Measurements from ENCODE around the gene IMMP2L. TPM values are rescaled to one million over a fixed set of nuclear protein-coding genes. Genes with fewer than 3 reads are reported as not detected.

Gene IMMP2L
- polyA plus RNA-seq, 1 donor = 21.0 TPM

DNA sequence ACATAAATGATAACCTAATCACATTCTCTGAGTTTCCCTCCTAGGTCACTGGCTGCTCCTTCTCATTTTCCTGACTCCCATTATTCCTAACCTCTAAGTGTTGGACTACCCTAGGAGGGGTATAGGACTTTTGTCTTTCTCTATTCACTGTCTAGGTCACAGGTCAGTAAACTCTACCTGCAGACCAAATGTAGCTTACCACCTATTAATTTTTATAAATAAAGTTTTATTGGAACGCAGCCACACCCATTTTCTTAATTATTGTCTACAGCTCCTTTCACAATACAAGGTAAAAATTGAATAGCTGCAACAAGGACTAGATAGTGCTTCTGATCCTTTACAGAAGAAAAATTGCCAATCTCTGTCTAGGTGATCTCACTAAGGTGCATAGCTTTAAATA, 156.7 kb downstream of the IMMP2L start:
- no peaks in the 10 kb centered on the region for H3K27me3 ChIP-seq (ENCODE audit: control insufficient read depth, insufficient read depth, low read length)
- H3K4me1 ChIP-seq (ENCODE audit: control insufficient read depth, insufficient read depth, low read length) = no peaks in the 10 kb centered on the region
- no peak overlapping the region for H3K4me3 ChIP-seq (ENCODE audit: low read length)
- H3K27ac ChIP-seq (ENCODE audit: low read length) = no peak overlapping the region
- H3K36me3 ChIP-seq (ENCODE audit: control insufficient read depth, insufficient read depth, low read length) = no peaks in the 10 kb centered on the region
- 100% methylated on average over 1 of the region's 1 CpG for WGBS (ENCODE audit: insufficient coverage, low lambda C conversion rate)
- H3K9me3 ChIP-seq (ENCODE audit: control insufficient read depth, low read depth, low read length) = no peaks in the 10 kb centered on the region
- DNase-seq = no peak

DNA sequence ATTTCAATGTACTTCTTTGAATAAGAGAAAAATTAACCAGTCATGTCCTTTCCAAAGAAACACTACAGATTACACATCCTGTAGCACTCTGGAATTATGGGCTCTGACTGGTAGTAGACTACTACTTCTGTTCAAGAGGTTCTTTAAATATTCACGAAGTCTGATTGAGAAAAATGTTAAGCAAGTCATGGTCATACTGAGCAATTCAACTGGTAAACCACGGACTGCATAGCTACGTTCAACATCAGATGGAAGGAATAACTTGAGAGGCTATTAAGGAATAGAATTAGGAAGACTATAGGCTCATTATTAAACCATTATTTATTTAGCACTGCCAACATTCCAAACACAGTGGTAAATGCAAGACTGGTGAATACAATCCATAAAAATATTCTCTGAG, 160.8 kb downstream of the IMMP2L start:
- 82% methylated on average over 3 of the region's 3 CpGs for WGBS (ENCODE audit: insufficient coverage, low lambda C conversion rate)
- no peak overlapping the region for H3K27ac ChIP-seq (ENCODE audit: low read length)
- no peaks in the 10 kb centered on the region for H3K9me3 ChIP-seq (ENCODE audit: control insufficient read depth, low read depth, low read length)
- H3K36me3 ChIP-seq (ENCODE audit: control insufficient read depth, insufficient read depth, low read length) = no peaks in the 10 kb centered on the region
- H3K4me1 ChIP-seq (ENCODE audit: control insufficient read depth, insufficient read depth, low read length) = no peaks in the 10 kb centered on the region
- no peak overlapping the region for H3K4me3 ChIP-seq (ENCODE audit: low read length)
- no peak for DNase-seq
- no peaks in the 10 kb centered on the region for H3K27me3 ChIP-seq (ENCODE audit: control insufficient read depth, insufficient read depth, low read length)

DNA sequence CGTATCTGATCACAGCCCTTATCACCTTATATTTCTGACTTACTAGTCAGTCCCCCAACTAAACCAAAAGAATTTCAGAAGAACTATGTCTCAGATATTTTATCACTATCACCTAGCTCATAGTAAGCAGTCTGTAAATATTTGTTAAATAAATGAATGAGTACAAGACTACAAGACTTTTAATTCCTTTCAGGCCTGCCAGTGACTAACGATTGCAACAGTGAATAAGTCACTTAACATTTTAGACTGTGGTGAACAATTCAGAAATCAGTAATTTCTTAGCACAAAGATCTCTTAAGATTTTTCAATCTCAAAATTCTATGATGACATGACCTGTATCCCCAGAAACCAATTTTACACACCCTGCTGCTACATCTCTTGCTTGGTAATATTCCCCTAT, 162.2 kb downstream of the IMMP2L start:
- Histone ChIP-seq H3K4me1 (ENCODE audit: control insufficient read depth, insufficient read depth, low read length) (no peaks in the 10 kb centered on the region), H3K27me3 (ENCODE audit: control insufficient read depth, insufficient read depth, low read length) (no peaks in the 10 kb centered on the region)

DNA sequence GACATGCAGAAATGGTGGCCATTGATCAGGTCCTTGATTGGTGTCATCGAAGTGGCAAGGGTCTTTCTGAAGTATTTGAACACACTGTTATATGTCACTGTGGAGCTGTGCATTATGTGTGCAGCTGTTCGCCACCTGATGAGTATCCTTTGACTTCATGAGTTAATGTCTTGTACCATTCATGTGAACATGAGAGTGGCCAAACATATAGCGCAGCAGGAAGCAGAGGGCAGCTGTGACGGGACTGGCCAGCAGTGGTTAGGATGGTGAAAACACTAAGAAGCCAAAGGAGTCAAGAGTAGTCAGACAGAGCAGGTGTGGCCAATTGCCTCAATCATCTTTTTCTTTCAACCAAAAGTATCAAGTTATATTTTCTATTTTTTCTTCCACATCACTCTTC, 167.4 kb downstream of the IMMP2L start:
- Histone ChIP-seq H3K9me3 (ENCODE audit: control insufficient read depth, low read depth, low read length) (no peaks in the 10 kb centered on the region), H3K27me3 (ENCODE audit: control insufficient read depth, insufficient read depth, low read length) (no peaks in the 10 kb centered on the region), H3K36me3 (ENCODE audit: control insufficient read depth, insufficient read depth, low read length) (no peaks in the 10 kb centered on the region), H3K27ac (ENCODE audit: low read length) (no peak overlapping the region), H3K4me3 (ENCODE audit: low read length) (no peak overlapping the region), H3K4me1 (ENCODE audit: control insufficient read depth, insufficient read depth, low read length) (no peaks in the 10 kb centered on the region)
- WGBS (ENCODE audit: insufficient coverage, low lambda C conversion rate) = no CpG with 5 or more reads among the region's 4 CpGs
- no peak for DNase-seq

More for the DNA sequence above, 162.2 kb downstream of the IMMP2L start:
- DNase-seq = no peak
- Histone ChIP-seq H3K9me3 (ENCODE audit: control insufficient read depth, low read depth, low read length) (no peaks in the 10 kb centered on the region), H3K27ac (ENCODE audit: low read length) (no peak overlapping the region), H3K4me3 (ENCODE audit: low read length) (no peak overlapping the region), H3K36me3 (ENCODE audit: control insufficient read depth, insufficient read depth, low read length) (no peaks in the 10 kb centered on the region)
- no CpG with 5 or more reads among the region's 2 CpGs for WGBS (ENCODE audit: insufficient coverage, low lambda C conversion rate)

DNA sequence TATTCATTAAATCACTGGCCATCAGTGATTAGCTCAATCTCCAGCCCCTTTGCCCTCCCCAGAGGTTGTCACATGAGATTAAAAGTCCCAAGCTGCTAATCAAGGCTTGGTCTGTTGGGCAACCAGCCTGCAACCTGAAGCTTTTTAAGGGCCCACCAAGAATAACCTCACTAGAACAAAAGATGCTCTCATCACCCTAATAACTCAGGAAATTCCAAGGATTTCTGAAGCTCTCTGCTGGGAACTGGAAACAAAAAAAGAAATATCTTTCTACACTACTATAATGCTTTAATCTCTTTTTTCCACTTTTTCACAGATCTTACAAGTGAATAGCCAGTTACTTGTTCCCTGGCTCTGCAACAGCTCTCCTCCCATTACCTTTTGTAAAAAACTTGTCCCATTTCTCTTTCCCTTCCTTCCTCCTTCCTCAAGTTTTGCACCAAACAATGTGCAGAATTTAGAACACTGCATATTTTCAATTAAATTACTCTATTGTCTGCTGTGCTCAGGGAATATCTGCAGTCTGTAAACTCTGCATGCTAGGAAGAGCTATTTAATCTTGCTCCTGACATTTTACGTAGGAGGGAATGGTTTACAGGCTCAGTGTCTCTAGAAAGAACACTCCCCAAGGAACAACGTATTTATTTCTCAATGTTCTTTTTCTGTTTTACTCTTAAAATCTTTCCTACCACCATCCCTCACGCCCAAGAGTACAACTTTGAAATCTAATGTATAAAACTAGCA, 169.1 kb downstream of the IMMP2L start:
- no peak overlapping the region for H3K27ac ChIP-seq (ENCODE audit: low read length)
- no peak overlapping the region for H3K4me3 ChIP-seq (ENCODE audit: low read length)
- no peaks in the 10 kb centered on the region for H3K36me3 ChIP-seq (ENCODE audit: control insufficient read depth, insufficient read depth, low read length)
- peak in 1 of 2 donors; percentile 5 for DNase-seq
- no peaks in the 10 kb centered on the region for H3K4me1 ChIP-seq (ENCODE audit: control insufficient read depth, insufficient read depth, low read length)
- H3K27me3 ChIP-seq (ENCODE audit: control insufficient read depth, insufficient read depth, low read length) = no peaks in the 10 kb centered on the region
- no CpG with 5 or more reads among the region's 3 CpGs for WGBS (ENCODE audit: insufficient coverage, low lambda C conversion rate)
- no peaks in the 10 kb centered on the region for H3K9me3 ChIP-seq (ENCODE audit: control insufficient read depth, low read depth, low read length)

DNA sequence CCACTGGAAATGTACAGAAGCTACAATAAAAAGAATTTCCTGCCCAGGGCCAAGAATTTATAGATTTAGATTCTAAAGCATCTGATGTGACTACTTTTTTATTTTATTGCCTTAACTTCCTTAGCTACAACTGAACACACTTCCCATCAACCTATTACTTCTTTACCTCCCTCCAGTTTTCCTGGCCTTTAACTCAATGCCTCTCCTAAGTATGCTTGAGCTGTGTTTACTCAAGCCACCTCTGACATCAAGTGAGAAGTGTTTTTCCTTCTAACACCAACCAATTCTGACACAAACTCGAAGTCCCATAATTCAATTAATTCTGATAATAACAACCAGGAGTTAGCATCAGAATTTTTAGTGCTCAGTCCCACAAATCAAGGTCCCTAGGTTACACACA, 170.0 kb downstream of the IMMP2L start:
- no peak overlapping the region for H3K4me3 ChIP-seq (ENCODE audit: low read length)
- no peaks in the 10 kb centered on the region for H3K4me1 ChIP-seq (ENCODE audit: control insufficient read depth, insufficient read depth, low read length)
- no peak for DNase-seq
- H3K36me3 ChIP-seq (ENCODE audit: control insufficient read depth, insufficient read depth, low read length) = no peaks in the 10 kb centered on the region
- WGBS (ENCODE audit: insufficient coverage, low lambda C conversion rate) = no CpG with 5 or more reads among the region's 1 CpG
- no peaks in the 10 kb centered on the region for H3K27me3 ChIP-seq (ENCODE audit: control insufficient read depth, insufficient read depth, low read length)
- H3K27ac ChIP-seq (ENCODE audit: low read length) = no peak overlapping the region
- H3K9me3 ChIP-seq (ENCODE audit: control insufficient read depth, low read depth, low read length) = no peaks in the 10 kb centered on the region

DNA sequence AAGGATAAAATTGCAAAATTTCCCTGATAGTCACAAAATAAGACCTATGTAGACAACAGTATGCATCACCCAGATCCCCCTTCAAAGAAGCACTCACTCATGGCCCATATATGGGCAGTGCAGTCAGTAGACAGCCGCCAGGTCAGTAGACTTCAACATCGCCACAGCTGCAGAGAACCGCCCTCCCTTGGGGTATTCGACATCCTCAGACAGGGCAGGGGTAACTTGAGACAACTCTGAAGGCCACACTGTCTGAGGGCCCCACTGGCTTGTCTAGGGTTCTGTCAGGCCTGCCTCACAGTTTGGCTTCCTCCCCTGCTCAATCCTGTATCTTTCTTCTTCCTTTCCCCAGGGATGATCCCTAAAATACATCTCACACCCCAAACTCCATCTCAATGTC, 172.3 kb downstream of the IMMP2L start:
- H3K4me1 ChIP-seq (ENCODE audit: control insufficient read depth, insufficient read depth, low read length) = no peaks in the 10 kb centered on the region
- H3K4me3 ChIP-seq (ENCODE audit: low read length) = no peak overlapping the region
- H3K27me3 ChIP-seq (ENCODE audit: control insufficient read depth, insufficient read depth, low read length) = no peaks in the 10 kb centered on the region
- no peaks in the 10 kb centered on the region for H3K36me3 ChIP-seq (ENCODE audit: control insufficient read depth, insufficient read depth, low read length)
- WGBS (ENCODE audit: insufficient coverage, low lambda C conversion rate) = no CpG with 5 or more reads among the region's 4 CpGs
- no peak overlapping the region for H3K27ac ChIP-seq (ENCODE audit: low read length)
- H3K9me3 ChIP-seq (ENCODE audit: control insufficient read depth, low read depth, low read length) = no peaks in the 10 kb centered on the region
- DNase-seq = no peak

DNA sequence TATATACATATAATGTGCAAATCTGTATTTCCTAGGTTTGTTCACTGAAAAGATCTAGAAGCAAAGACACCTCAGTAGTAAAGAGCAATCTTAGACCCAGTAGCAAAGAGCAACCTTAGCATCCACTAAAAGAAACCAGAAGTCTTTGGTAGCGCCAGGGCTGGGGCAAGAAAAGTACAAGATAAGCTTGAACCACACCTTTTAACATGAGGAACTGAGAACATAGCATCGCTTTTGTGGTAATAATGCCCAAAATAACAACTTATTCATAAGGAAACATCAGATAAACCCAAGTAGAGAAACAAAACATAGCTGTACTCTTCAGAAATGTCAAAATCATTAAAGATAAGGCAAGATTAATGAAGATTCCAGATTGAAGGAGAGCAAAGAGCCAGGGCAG, 173.4 kb downstream of the IMMP2L start:
- Histone ChIP-seq H3K27ac (ENCODE audit: low read length) (no peak overlapping the region), H3K4me3 (ENCODE audit: low read length) (no peak overlapping the region), H3K27me3 (ENCODE audit: control insufficient read depth, insufficient read depth, low read length) (no peaks in the 10 kb centered on the region), H3K9me3 (ENCODE audit: control insufficient read depth, low read depth, low read length) (no peaks in the 10 kb centered on the region), H3K4me1 (ENCODE audit: control insufficient read depth, insufficient read depth, low read length) (no peaks in the 10 kb centered on the region), H3K36me3 (ENCODE audit: control insufficient read depth, insufficient read depth, low read length) (no peaks in the 10 kb centered on the region)
- DNase-seq = no peak
- 100% methylated on average over 1 of the region's 2 CpGs for WGBS (ENCODE audit: insufficient coverage, low lambda C conversion rate)

DNA sequence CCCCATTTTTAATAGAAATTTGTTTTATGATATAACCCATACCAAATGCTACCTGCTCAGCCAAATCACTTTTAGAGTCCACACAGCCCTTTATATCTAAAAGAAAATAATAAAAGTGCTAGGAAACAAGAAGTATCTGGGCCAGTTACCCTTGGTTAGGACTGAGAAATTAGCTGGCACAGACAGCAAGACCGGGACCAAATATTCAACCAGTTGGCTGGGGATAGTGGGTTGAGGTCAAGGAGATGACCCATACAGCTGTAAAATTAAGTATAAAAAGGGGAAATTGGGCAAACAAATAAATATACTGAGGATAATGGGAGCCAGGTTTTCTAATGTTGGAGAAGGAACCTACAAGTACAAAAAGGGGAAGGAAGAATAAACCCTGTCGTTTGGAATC, 174.3 kb downstream of the IMMP2L start:
- no peaks in the 10 kb centered on the region for H3K9me3 ChIP-seq (ENCODE audit: control insufficient read depth, low read depth, low read length)
- no peak for DNase-seq
- H3K27ac ChIP-seq (ENCODE audit: low read length) = no peak overlapping the region
- H3K4me3 ChIP-seq (ENCODE audit: low read length) = no peak overlapping the region
- no peaks in the 10 kb centered on the region for H3K4me1 ChIP-seq (ENCODE audit: control insufficient read depth, insufficient read depth, low read length)
- 100% methylated on average over 2 of the region's 2 CpGs for WGBS (ENCODE audit: insufficient coverage, low lambda C conversion rate)
- no peaks in the 10 kb centered on the region for H3K27me3 ChIP-seq (ENCODE audit: control insufficient read depth, insufficient read depth, low read length)
- no peaks in the 10 kb centered on the region for H3K36me3 ChIP-seq (ENCODE audit: control insufficient read depth, insufficient read depth, low read length)

DNA sequence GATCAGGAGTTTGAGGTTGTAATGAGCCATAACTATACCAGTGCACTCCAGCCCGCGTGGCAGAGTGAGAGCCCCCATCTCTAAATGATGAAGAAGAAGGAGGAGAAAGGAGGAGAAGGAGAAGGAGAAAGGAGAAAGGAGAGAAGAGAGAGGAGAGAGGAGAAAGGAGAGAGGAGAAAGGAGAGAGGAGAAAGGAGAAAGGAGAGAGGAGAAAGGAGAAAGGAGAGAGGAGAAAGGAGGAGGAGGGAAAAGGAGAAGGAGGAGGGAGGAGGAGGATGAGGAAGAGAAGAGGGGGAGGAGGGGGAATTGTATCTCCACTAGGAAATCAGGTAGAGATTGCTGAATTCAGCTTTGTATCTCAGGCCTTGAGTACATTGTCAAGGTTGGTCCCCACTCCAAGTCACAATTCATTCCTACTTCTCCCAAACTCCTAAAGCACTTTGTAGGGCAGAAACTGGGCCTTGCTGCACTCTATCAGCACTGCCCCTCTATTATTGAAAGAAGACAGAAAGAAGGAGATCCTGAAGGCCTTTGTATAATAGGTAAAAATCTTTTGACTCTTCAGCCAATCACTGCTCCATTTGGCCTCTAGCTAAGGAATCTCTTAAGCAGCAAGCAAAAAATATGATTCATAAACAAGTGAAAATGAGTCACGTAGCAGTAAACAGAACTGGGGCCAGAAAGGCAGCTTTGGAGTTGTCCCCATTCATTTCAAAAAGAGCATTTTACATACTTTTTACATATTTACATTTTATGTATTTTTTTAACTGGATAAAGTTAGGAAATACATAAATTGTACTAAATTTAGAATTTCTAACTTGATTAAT, 178.0 kb downstream of the IMMP2L start:
- Histone ChIP-seq H3K27me3 (ENCODE audit: control insufficient read depth, insufficient read depth, low read length) (no peaks in the 10 kb centered on the region), H3K36me3 (ENCODE audit: control insufficient read depth, insufficient read depth, low read length) (no peaks in the 10 kb centered on the region), H3K27ac (ENCODE audit: low read length) (no peak overlapping the region), H3K4me1 (ENCODE audit: control insufficient read depth, insufficient read depth, low read length) (no peaks in the 10 kb centered on the region), H3K4me3 (ENCODE audit: low read length) (no peak overlapping the region), H3K9me3 (ENCODE audit: control insufficient read depth, low read depth, low read length) (no peaks in the 10 kb centered on the region)
- 100% methylated on average over 3 of the region's 3 CpGs for WGBS (ENCODE audit: insufficient coverage, low lambda C conversion rate)
- DNase-seq = no peak
